ENCODE data around the gene TLE5. TPM values are rescaled to one million over a fixed set of nuclear protein-coding genes. Genes with fewer than 3 reads are reported as not detected.

Gene TLE5
- total and polyA plus RNA-seq, 2 of the 4 experiments (the other 2 are of a cell fraction), result 119 to 407 TPM

DNA sequence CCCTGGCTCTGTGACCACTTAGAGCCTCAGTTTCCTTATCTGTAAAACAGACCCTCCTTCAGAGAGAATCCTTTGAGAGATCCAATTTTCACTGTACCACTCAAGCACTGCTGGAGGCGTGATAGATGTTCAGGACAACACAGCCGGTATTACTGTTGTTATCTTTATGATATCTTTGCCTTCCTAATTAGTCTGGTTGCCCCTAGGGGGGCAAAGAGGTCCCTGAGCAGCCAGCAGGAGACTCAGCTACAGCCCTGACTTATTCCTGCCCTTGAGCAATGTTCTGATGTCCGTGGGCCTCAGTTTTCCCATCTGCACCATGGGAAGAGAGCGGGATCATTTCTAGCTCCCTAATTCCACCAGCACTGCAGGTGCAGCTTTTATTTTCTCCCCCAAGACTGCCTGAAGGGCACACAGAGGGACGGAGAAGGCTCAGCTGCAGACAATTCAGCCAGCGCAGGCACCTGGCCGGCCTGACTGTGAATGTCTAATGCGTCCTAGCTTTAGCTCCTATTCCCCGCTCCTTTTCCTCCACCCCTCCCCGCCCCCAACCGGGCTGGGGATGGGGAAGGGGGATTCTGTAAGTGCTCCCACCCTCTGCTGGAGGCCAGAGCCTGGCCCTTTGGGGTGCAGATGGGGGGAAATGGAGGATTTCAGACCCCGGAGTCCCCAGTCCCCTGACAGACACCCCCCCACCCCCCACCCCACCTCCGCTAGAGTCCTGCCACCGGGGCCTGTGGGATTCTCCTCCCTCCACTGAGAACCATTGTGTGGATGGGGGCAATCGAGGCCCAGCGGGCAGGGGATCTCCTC lies 16.2 kb downstream of the TLE5 start:
- H3K4me1 ChIP-seq (ENCODE audit: control insufficient read depth, insufficient read depth, low read length), result 0 out of 2 replicates have a peak, but pooled peaks cover 1% of the 10 kb centered on the region
- no peak overlapping the region for H2AK5ac ChIP-seq (ENCODE audit: low read depth, low read length)
- no peak overlapping the region for H2AFZ ChIP-seq (replicated peaks; ENCODE audit: low read length, poor library complexity)
- no peak overlapping the region for H2BK15ac ChIP-seq (ENCODE audit: low read depth, low read length)
- H2BK20ac ChIP-seq (ENCODE audit: low read depth, low read length), result no peak overlapping the region
- no peak overlapping the region for H3K27ac ChIP-seq (ENCODE audit: insufficient read depth, low read length)
- dilution Hi-C loops (cut with HindIII; ENCODE audit: low sequenced_read_pairs, unreplicated experiment), result no loop called here
- no peak overlapping the region for H3K4me2 ChIP-seq (ENCODE audit: low read depth, low read length)
- no peak overlapping the region for H3K4ac ChIP-seq (ENCODE audit: low read depth, low read length)
- no peak overlapping the region for H4K5ac ChIP-seq (ENCODE audit: low read depth, low read length)
- ATAC-seq (ENCODE audit: low read depth) (no peak), DNase-seq (no peak)
- H3K9me1 ChIP-seq (ENCODE audit: insufficient read depth, low read length), result no peaks in the 10 kb centered on the region
- TF ChIP-seq USF2 (IDR thresholded peaks at IDR 0.05; ENCODE audit: low read depth, low read length) (no peak), POLR2A (IDR thresholded peaks at IDR 0.05; ENCODE audit: low read depth, low read length) (no peak), MAFK (IDR thresholded peaks at IDR 0.05; ENCODE audit: low read depth, low read length) (no peak), RAD21 (IDR thresholded peaks at IDR 0.05; ENCODE audit: low read length) (no peak), CHD1 (IDR thresholded peaks at IDR 0.05; ENCODE audit: low read depth, low read length) (no peak), BHLHE40 (IDR thresholded peaks at IDR 0.05; ENCODE audit: low read depth, low read length) (no peak), RFX5 (IDR thresholded peaks at IDR 0.05; ENCODE audit: low read depth, low read length) (no peak), MXI1 (IDR thresholded peaks at IDR 0.05; ENCODE audit: borderline replicate concordance, low read depth, low read length) (no peak), FOS (IDR thresholded peaks at IDR 0.05; ENCODE audit: low read depth, low read length) (no peak), CEBPB (IDR thresholded peaks at IDR 0.05; ENCODE audit: low read depth, low read length) (no peak), MAZ (IDR thresholded peaks at IDR 0.05; ENCODE audit: borderline replicate concordance, low read depth, low read length) (no peak), NFE2L2 (IDR thresholded peaks at IDR 0.05; ENCODE audit: low read depth, low read length) (no peak)
- TF ChIP-seq, protein P1, sequence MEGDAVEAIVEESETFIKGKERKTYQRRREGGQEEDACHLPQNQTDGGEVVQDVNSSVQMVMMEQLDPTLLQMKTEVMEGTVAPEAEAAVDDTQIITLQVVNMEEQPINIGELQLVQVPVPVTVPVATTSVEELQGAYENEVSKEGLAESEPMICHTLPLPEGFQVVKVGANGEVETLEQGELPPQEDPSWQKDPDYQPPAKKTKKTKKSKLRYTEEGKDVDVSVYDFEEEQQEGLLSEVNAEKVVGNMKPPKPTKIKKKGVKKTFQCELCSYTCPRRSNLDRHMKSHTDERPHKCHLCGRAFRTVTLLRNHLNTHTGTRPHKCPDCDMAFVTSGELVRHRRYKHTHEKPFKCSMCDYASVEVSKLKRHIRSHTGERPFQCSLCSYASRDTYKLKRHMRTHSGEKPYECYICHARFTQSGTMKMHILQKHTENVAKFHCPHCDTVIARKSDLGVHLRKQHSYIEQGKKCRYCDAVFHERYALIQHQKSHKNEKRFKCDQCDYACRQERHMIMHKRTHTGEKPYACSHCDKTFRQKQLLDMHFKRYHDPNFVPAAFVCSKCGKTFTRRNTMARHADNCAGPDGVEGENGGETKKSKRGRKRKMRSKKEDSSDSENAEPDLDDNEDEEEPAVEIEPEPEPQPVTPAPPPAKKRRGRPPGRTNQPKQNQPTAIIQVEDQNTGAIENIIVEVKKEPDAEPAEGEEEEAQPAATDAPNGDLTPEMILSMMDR (conservative IDR thresholded peaks at IDR 0.05; ENCODE audit: low read depth, low read length), result no peak
- no peak overlapping the region for H4K91ac ChIP-seq (ENCODE audit: insufficient read depth, low read depth, low read length)
- no peak overlapping the region for H3K23ac ChIP-seq (ENCODE audit: low read depth, low read length)
- BruUV-seq (replicated peaks), result no TSS peak
- WGBS, 2 experiments (ENCODE audit: extremely low coverage in 2 of 2, insufficient read length in 1 of 2), result no CpG with 5 or more reads among the region's 16 CpGs
- no peak overlapping the region for H4K8ac ChIP-seq (ENCODE audit: low read depth in 2 of 2, low read length in 2 of 2)
- H2BK5ac ChIP-seq (ENCODE audit: low read depth, low read length, poor library complexity, severe bottlenecking), result no peak overlapping the region
- no peak overlapping the region for H3K18ac ChIP-seq (ENCODE audit: low read depth, low read length)
- no peak overlapping the region for H3K56ac ChIP-seq (ENCODE audit: extremely low read depth, insufficient read depth, low read length)
- no peaks in the 10 kb centered on the region for H3K9me3 ChIP-seq (ENCODE audit: control insufficient read depth, insufficient read depth, low read length)
- H3K79me1 ChIP-seq (ENCODE audit: low read depth in 1 of 2, low read length in 2 of 2), result no peaks in the 10 kb centered on the region
- no peaks in the 10 kb centered on the region for H4K20me1 ChIP-seq (ENCODE audit: insufficient read depth, low read length)
- ChIA-PET POLR2A (ENCODE audit: unreplicated experiment) (no interaction called here), CTCF (interaction anchor here (0.8 kb wide), 1 partner anchor 84 kb away, joined by 3 read pairs; no protein-coding TSS in a partner anchor)
- intact Hi-C loops (cut with micrococcal nuclease), result no loop called here
- H3K9ac ChIP-seq (ENCODE audit: low read depth, low read length), result no peak overlapping the region
- H2BK120ac ChIP-seq (ENCODE audit: low read depth, low read length), result no peak overlapping the region
- no peak overlapping the region for H3K4me3 ChIP-seq (ENCODE audit: insufficient read depth, low read depth, low read length)
- peaks cover 2% of the 10 kb centered on the region; the same call in 1 of the 2 replicates for H3K27me3 ChIP-seq (ENCODE audit: control insufficient read depth, insufficient read depth, low read length)
- in situ Hi-C loops (cut with MboI; ENCODE audit: low sequenced_read_pairs), result no loop called here
- H3K36me3 ChIP-seq (ENCODE audit: control insufficient read depth, insufficient read depth, low read length), result no peaks in the 10 kb centered on the region
- H2AK9ac ChIP-seq (replicated peaks; ENCODE audit: low read depth, low read length, poor library complexity), result no peak overlapping the region
- no peak overlapping the region for H3K14ac ChIP-seq (replicated peaks; ENCODE audit: low read depth, low read length)

Data from IMR-90 (cell line).